Calu3 (cell line): ENCODE results near the gene RAD51B. TPM values are rescaled to one million over a fixed set of nuclear protein-coding genes. Genes with fewer than 3 reads are reported as not detected.
"Not testable (repeated sequence)": the region's sequence is repeated elsewhere in the genome, so short reads cannot be mapped to it uniquely, and the experiment has no call there.

Experiments
- BruUV-seq: library from RNA; stranded (reverse); fragments of 400-500 nt; replicated peaks from 2 replicates; lab custom pipeline; 2021; lab: Mats Ljungman, UMichigan
- CTCF ChIA-PET: fragments of 300-600 bp; sonication (Branson Sonifier 250); formaldehyde crosslinking; loops from one replicate; lab custom pipeline; 2022; ENCODE audit warnings: antibody characterized with exemption; lab: Charles Lee
- DNase-seq: peaks from one replicate; pipeline ENCODE4 v3.0.0; 2022
- H3K27ac Mint-ChIP-seq: one replicate; pipeline ENCODE4 v1.8.0; 2022; ENCODE audit warnings: mixed read lengths; ENCODE audit not compliant: unreplicated experiment
- H3K27me3 Mint-ChIP-seq: one replicate; pipeline ENCODE4 v1.8.0; 2022; ENCODE audit warnings: mixed read lengths; ENCODE audit not compliant: unreplicated experiment
- H3K36me3 Mint-ChIP-seq: one replicate; pipeline ENCODE4 v1.8.0; 2022; ENCODE audit warnings: mild to moderate bottlenecking, moderate library complexity, mixed read lengths; ENCODE audit not compliant: insufficient read depth, unreplicated experiment
- H3K4me1 Mint-ChIP-seq: one replicate; pipeline ENCODE4 v1.8.0; 2022; ENCODE audit warnings: mild to moderate bottlenecking, low read depth, mixed read lengths; ENCODE audit not compliant: unreplicated experiment
- H3K4me3 Mint-ChIP-seq: one replicate; pipeline ENCODE4 v1.8.0; 2022; ENCODE audit warnings: mild to moderate bottlenecking, low read depth, moderate library complexity, mixed read lengths; ENCODE audit not compliant: unreplicated experiment
- H3K9me3 Mint-ChIP-seq: one replicate; pipeline ENCODE4 v1.8.0; 2022; ENCODE audit warnings: low read depth, mixed read lengths; ENCODE audit not compliant: unreplicated experiment
- CTCF ChIP-seq: fragments of 200-600 bp; IDR thresholded peaks from one replicate; pipeline ENCODE4 v1.8.0; 2022; ENCODE audit warnings: antibody characterized with exemption; ENCODE audit not compliant: unreplicated experiment
- intact Hi-C: fragments of 100-400 bp; cut with micrococcal nuclease; formaldehyde crosslinking; loops from one replicate; pipeline ENCODE4 v1.10.0; 2022; ENCODE audit not compliant: unreplicated experiment
- total RNA-seq: library from RNA; stranded (reverse); gene quantifications from 2 replicates; pipeline ENCODE4 v1.2.3, GENCODE V29; 2022

The RAD51B gene
- total RNA-seq, 1 experiment from 2014 or later, result 24.7 TPM

GRCh38 chr14:67815573-67816225 lies 3.9 kb upstream of the RAD51B start:
- TF ChIP-seq CTCF, result no peak
- intact Hi-C loops, result no loop called here
- no TSS peak for BruUV-seq
- Mint-ChIP-seq H3K9me3 (no peaks in the 10 kb centered on the region), H3K27me3 (no peaks in the 10 kb centered on the region), H3K4me1 (peaks cover 17% of the 10 kb centered on the region), H3K36me3 (peaks cover 44% of the 10 kb centered on the region), H3K27ac (peak overlapping the region; percentile 93), H3K4me3 (peak overlapping the region; percentile 86)
- DNase-seq, result no peak
- CTCF ChIA-PET, result interaction anchor here (1.4 kb wide), 1 partner anchor 11 kb away, joined by 5 read pairs; no protein-coding TSS in a partner anchor

- Mint-ChIP-seq H3K27me3 (no peaks in the 10 kb centered on the region), H3K9me3 (no peaks in the 10 kb centered on the region), H3K36me3 (peaks cover 45% of the 10 kb centered on the region), H3K4me1 (peaks cover 21% of the 10 kb centered on the region), H3K27ac (peak within 1 kb of the TSS; percentile 93), H3K4me3 (peak within 1 kb of the TSS; percentile 86)
- TSS peak; percentile 70 for BruUV-seq
- CTCF ChIA-PET, result interaction anchor here (0.9 to 1.4 kb wide), 2 partner anchors 12 to 28 kb away, joined by 3 to 5 read pairs; no protein-coding TSS in a partner anchor
- peak; percentile 92 for DNase-seq
- no peak for TF ChIP-seq CTCF
- intact Hi-C loops, result no loop called here
Observed at GRCh38 chr14:67816326-67817002, 3.1 kb upstream of the RAD51B start, which contains the start of gene ZFYVE26. TSS of gene ZFYVE26 (minus strand) at chr14:67816590. CDS start at chr14:67815963, 627 bp downstream.

GRCh38 chr14:67817750-67818438 lies 1.7 kb upstream of the RAD51B start:
- no TSS peak for BruUV-seq
- Mint-ChIP-seq H3K27me3 (no peaks in the 10 kb centered on the region), H3K4me1 (peaks cover 21% of the 10 kb centered on the region), H3K27ac (no peak overlapping the region), H3K4me3 (no peak overlapping the region), H3K9me3 (no peaks in the 10 kb centered on the region), H3K36me3 (peaks cover 45% of the 10 kb centered on the region)
- no peak for TF ChIP-seq CTCF
- CTCF ChIA-PET, result no interaction called here
- DNase-seq, result no peak
- intact Hi-C loops, result no loop called here

- H3K27me3 Mint-ChIP-seq, CTCF ChIA-PET, intact Hi-C loops, H3K27ac Mint-ChIP-seq, H3K9me3 Mint-ChIP-seq, DNase-seq, BruUV-seq: not testable (repeated sequence)
- Mint-ChIP-seq H3K4me1 (peaks cover 21% of the 10 kb centered on the region), H3K36me3 (peaks cover 45% of the 10 kb centered on the region), H3K4me3 (peak overlapping the region; percentile 83)
Observed at GRCh38 chr14:67818476-67818875, 1.1 kb upstream of the RAD51B start.
